ENCODE results near the gene FBXW12. TPM values are rescaled to one million over a fixed set of nuclear protein-coding genes. Genes with fewer than 3 reads are reported as not detected.
"Not testable (repeated sequence)": the region's sequence is repeated elsewhere in the genome, so short reads cannot be mapped to it uniquely, and the experiment has no call there.

The FBXW12 gene
- not detected in 2 replicates for total RNA-seq

DNA sequence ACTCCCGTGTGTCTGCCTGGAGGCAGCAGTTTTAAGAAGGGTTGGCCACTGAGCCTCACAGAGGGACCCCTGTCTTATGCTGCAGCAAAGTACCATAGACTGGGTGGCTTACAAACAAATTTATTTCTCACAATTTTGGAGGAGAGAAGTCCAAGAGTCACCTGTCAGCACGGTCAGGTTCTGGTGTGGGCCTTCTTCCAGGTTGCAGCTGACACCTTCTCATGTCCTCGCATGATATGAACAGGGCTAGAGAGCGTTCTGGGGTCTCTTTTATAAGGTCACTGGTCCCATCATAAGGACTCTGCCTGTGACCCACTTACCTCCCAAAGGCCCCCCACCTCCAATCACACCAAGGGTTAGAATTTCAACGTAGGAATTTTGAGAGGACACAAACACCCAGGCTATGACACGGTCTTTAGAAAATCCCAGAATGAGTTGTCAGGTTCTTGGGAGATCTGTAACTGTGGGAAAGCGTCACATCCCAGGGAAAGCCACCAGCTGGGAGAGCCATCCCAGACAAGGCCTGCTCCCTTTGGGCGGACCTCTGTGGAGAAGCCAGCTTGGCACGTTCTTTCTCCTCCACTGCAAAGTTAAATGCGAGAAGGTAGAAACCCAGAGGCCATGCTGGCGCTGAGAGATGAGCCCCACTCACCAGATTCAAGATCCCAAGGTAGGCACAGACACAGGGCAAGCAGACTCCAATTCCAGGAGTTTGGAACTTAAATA, at the start of gene FBXW12:
Gene FBXW12, plus strand, starts transcription at position 569 of the 726 bp plus-strand sequence. CDS start 549 bp downstream, outside the sequence.
- DNase-seq (ENCODE audit: low read depth in 2 of 2), result no peak

GRCh38 chr3:48331706-48332435, 40.1 kb upstream of the FBXW12 start:
- DNase-seq (ENCODE audit: low read depth in 2 of 2), result not testable (repeated sequence)

GRCh38 chr3:48333346-48334245, 38.4 kb upstream of the FBXW12 start, which contains the start of gene SPINK8:
Gene SPINK8 (minus strand): TSS chr3:48333661. CDS start chr3:48328341, 5,320 bp downstream.
- DNase-seq (ENCODE audit: low read depth in 2 of 2), result not testable (repeated sequence)

DNA sequence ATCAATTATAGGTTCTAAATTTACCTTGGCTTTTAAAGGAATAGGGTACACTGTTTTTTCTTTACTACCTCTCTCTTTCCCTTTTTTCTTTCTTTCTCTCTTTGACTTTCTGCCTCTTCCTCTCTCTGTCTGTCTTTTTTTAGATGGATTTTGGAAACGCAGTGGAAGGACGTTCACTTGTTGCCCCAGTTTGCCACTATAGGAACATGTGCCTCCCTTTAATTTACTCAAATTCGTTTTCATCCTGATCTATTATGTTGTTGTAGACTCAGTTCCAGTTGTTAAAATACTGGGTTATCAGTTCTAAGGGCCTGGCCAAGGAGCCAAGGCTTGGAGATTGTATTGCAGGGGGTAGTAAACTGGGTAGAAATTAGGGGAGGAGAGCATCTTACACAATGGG, 37.4 kb upstream of the FBXW12 start:
- no peak for DNase-seq (ENCODE audit: low read depth in 2 of 2)

DNA sequence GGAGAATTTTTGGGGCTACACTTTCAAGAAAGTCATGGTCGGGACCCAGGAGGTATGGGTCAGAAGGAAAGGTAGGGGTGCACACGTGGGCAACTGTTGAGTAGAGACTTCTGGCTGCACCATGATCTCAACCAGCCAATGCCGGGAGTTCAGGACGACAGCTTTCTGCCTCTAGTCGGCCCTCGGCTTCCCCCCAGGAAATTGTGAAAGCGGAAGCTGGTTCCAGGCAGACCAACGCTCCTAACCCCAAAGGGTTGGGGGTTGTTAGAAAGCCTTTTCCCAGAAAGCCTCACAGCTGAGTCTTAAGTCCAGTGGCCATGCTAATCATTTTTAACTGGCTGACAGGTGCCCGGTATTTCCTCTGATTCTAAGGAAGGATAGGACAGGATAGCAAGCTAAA, 36.7 kb upstream of the FBXW12 start:
- not testable (repeated sequence) for DNase-seq (ENCODE audit: low read depth in 2 of 2)

- DNase-seq (ENCODE audit: low read depth in 2 of 2), result not testable (repeated sequence)
Observed at GRCh38 chr3:48337536-48337935, 34.5 kb upstream of the FBXW12 start.

DNA sequence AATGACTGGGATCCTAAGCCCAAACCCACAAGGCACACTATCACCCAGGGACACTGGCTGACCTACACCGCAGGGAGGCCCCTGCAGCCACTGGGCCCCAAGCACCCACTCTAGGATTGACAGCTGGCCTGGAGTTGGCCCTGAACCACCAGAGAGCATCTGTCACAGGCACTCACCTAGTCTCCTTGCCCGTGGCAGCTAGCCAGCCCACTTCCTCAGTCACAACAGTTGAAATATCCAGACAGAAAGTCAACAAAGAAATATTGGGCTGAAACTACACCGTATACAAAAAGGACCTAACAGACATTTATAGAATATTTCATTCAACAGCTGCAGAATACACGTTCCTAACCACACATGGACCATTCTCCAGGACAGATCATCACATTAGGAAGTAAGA, 33.4 kb upstream of the FBXW12 start:
- DNase-seq (ENCODE audit: low read depth in 2 of 2), result peak in 1 of 2 donors; percentile 20

- no peak for DNase-seq (ENCODE audit: low read depth in 2 of 2)
Observed at GRCh38 chr3:48343432-48343831, 28.6 kb upstream of the FBXW12 start.

DNA sequence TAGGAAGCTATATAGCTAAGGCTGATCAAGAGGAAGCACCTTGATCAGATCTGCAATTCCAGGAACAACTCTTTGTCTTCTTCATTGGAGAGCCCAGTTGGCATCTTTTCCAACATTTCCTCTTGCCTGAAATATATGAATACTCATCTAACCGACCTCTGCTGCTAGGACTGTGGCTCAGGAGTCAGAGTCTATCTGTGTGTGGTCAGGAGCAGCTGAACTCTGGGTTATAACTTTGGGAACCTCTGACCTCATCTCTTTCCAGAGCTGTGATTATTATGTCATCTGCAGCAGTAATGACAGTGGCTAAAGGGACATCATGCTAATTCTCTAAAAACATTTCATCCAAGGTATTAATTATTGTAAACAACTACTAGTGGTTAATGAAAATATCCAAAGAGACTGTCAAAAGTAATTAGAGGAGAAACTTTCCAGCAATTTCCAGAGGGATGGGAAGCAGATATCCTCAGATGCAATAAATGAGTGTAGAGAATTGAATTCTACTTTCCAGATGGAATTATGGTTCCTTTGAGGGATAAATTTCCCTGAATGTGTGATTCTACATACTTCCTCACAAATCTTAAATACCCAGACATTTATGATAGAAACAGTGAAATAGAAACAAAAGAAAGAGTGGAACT, 27.0 kb upstream of the FBXW12 start:
- peak; percentile 3 to 20 for DNase-seq (ENCODE audit: low read depth in 2 of 2)

DNA sequence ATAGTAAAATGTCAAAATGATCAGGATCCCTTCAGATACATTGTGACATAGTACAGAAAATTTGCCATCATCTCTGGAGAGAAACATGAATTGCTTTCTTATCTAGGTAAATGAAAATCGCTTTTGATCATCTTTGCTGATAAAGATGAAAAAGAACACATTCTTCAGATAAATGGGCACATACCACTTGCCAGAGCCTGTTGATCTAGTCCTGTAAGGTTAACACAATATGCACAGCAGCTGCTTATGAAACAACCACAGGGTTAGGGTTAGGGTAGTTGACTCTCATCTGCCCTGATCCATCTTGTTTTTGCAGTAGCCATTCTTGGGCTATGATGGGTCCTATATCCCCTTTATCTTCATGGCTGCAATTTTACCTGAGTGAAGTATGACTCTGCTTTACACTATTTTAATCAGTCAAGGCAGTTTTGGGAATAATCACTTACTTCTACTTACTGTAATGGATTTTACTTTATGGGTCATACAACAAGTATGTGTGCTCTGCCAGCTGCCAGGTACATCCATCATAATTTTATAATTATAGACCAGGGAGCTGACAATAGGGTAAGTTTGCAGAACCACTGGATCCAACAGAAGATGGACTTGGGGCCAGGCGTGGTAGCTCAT, 26.0 kb upstream of the FBXW12 start:
- DNase-seq (ENCODE audit: low read depth in 2 of 2), result no peak

GRCh38 chr3:48347500-48347899, 24.5 kb upstream of the FBXW12 start:
- DNase-seq (ENCODE audit: low read depth in 2 of 2), result no peak

- no peak for DNase-seq (ENCODE audit: low read depth in 2 of 2)
Observed at GRCh38 chr3:48352546-48352945, 19.5 kb upstream of the FBXW12 start.

- no peak for DNase-seq (ENCODE audit: low read depth in 2 of 2)
Observed at GRCh38 chr3:48353987-48354386, 18.0 kb upstream of the FBXW12 start.

- DNase-seq (ENCODE audit: low read depth in 2 of 2), result no peak
Observed at GRCh38 chr3:48356419-48356818, 15.6 kb upstream of the FBXW12 start.

- no peak for DNase-seq (ENCODE audit: low read depth in 2 of 2)
Observed at GRCh38 chr3:48361928-48362327, 10.1 kb upstream of the FBXW12 start.

- DNase-seq (ENCODE audit: low read depth in 2 of 2), result no peak
Observed at GRCh38 chr3:48364840-48365239, 7.2 kb upstream of the FBXW12 start.

- peak in 1 of 2 donors; percentile 26 for DNase-seq (ENCODE audit: low read depth in 2 of 2)
Observed at GRCh38 chr3:48367201-48367600, 4.8 kb upstream of the FBXW12 start.

DNA sequence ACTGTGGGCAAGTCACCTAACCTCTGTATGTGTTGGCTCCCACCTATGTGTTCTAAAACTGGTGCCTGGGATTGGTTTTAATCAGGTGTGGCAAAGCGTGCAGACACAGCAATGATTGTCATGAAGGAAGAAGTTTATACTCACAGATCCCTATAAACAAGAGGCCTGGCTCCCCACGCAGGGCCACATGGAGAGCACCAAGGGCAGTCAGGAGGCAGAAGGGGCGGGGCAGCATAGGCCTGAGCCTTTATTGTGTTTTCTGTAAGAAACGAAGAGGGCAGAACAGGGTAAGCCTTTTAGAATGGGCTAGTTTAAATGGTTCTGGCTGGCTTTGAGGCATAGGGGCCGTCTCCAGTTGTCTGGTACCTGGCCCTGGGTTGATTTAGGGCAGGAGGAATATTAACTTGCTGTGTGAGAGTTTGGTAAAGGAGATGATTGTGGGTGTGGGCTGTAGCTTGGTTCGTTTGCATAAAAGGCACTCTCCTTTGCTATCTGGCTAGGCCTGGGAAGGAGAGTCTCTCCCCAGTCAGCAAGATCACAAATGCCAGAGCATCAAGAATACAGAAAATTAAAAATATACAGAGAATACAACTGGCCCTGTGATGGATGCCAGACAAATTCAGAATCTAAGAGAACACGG, 2.2 kb upstream of the FBXW12 start:
- DNase-seq (ENCODE audit: low read depth in 2 of 2), result no peak

DNA sequence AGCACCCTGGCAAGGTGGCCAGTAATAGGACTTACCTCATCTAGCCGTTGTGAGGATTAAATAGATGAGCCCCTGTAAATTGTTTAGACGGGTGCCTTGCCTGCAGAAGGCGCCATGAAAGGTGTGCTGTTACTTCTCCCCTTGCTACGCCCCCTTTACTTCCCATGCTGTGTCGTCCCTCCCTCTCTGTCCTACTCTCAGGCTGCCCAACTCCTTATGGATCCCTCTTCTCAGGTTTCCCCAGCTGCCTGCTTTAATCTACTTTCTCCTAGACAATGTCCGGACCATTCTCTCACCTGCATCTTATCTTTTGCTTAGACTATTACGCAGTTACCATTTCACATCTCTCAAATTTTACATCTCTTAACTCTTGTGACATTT, 1.7 kb upstream of the FBXW12 start:
- DNase-seq (ENCODE audit: low read depth in 2 of 2), result no peak

GRCh38 chr3:48372377-48372770, 355 bp downstream of the FBXW12 start:
- no peak for DNase-seq (ENCODE audit: low read depth in 2 of 2)

Measured in lung microvascular endothelial cell (primary cell).